Measurements from ENCODE around the gene UGGT1. TPM values are rescaled to one million over a fixed set of nuclear protein-coding genes. Genes with fewer than 3 reads are reported as not detected.

The UGGT1 gene
- total RNA-seq = 55.7 and 59.3 TPM in 2 replicates

DNA sequence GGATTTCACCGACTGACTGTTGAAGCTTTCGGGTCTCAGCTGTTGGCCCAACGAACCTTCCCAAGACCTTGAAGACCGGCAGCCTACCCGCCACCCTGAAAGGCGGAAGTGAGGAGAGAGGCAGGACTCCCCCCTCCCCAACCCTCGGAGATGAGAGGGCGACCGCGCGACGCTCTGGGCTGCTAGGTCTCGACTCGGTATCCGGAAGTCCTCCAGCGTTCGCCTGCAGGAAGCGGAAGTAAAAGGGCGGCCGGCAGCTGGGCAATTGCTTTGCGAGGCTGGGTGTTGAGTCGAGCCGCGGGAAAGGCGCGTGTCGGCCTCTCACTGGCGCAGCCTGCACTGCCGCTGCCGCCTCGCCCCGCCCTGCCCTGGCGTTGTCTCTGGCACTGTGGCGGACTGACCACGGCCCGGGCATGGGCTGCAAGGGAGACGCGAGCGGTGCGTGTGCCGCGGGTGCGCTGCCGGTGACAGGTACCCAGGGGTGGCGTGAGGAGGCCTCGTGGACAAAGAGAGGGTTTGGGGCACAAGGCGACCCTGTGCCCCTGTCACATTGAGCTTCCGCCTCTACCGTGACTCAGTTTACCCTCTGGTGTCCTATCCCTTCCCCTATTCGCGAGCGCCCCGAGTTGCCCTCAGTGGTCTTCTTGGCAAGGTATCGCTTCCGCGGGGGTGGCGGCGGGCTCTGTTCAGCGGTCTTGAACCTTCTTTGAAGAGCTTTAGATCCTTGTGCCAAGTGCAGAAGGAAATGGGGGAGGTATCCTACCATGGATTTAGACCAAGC is at the start of gene UGGT1:
Gene UGGT1, plus strand, starts transcription at position 256 of the 781 bp plus-strand sequence. Its CDS starts 158 bp downstream, at position 414.

Other genes starting within 250 kb of the UGGT1 start
- gene POLR2D, start 233.0 kb upstream of the UGGT1 start, total RNA-seq = 11.8 and 24.7 TPM in 2 replicates
- gene AMMECR1L, start 205.2 kb upstream of the UGGT1 start, total RNA-seq = 22.2 and 22.4 TPM in 2 replicates
- 1.9 and 2.8 TPM in 2 replicates for gene SAP130, start 63.1 kb upstream of the UGGT1 start, total RNA-seq
- 18.8 and 33.9 TPM in 2 replicates for gene HS6ST1, start 227.7 kb downstream of the UGGT1 start, total RNA-seq

All from tracheal epithelial cell (primary cell).